Kidney (tissue), 14 donors: ENCODE measurements around the gene PBX4. TPM values are rescaled to one million over a fixed set of nuclear protein-coding genes. Genes with fewer than 3 reads are reported as not detected.
A peak's percentile ranks its signal among the peaks of the same experiment; 100 is the strongest.

Source experiments
- DNase-seq, 5 donors: peaks; one replicate each; pipeline ENCODE4 v3.0.0-alpha.2; 2013 to 2020
- FAIRE-seq: peaks from 2 replicates; lab custom pipeline; 2012; peaks lifted over from hg19 to GRCh38; lab: Jason Lieb, UNC
- H3K27ac ChIP-seq, 2 donors: one replicate each; pipeline ENCODE4 v1.7.0; 2013; ENCODE audit warnings: low read depth in 2 of 2, low read length in 2 of 2, inconsistent platforms in 1 of 2
- H3K27me3 ChIP-seq: one replicate; pipeline ENCODE4 v1.7.1; 2013; ENCODE audit warnings: low read length, inconsistent platforms; ENCODE audit not compliant: control insufficient read depth, insufficient read depth
- H3K36me3 ChIP-seq, 3 donors: one replicate each; pipeline versions ENCODE4 v1.7.0 to v1.7.1; 2013; ENCODE audit warnings: low read length in 3 of 3, control low read depth in 1 of 3, inconsistent platforms in 1 of 3; ENCODE audit not compliant: insufficient read depth in 3 of 3, control insufficient read depth in 2 of 3
- H3K4me1 ChIP-seq, 3 donors: one replicate each; pipeline versions ENCODE4 v1.7.0 to v1.7.1; 2013; ENCODE audit warnings: low read length in 3 of 3, inconsistent platforms in 1 of 3, low read depth in 1 of 3; ENCODE audit not compliant: control insufficient read depth in 2 of 3, insufficient read depth in 2 of 3
- H3K4me3 ChIP-seq, 3 donors: one replicate each; pipeline versions ENCODE4 v1.7.0 to v1.8.1; 2013; ENCODE audit warnings: low read length in 3 of 3, control low read depth in 1 of 3, inconsistent platforms in 1 of 3
- H3K9ac ChIP-seq, 3 donors: one replicate each; pipeline versions ENCODE4 v1.7.0 to v1.7.1; 2013; ENCODE audit warnings: low read length in 3 of 3, control low read depth in 1 of 3, inconsistent platforms in 1 of 3
- H3K9me3 ChIP-seq, 3 donors: one replicate each; pipeline versions ENCODE4 v1.7.0 to v1.7.1; 2013; ENCODE audit warnings: low read length in 3 of 3, control low read depth in 1 of 3, inconsistent platforms in 1 of 3; ENCODE audit not compliant: control insufficient read depth in 2 of 3, insufficient read depth in 1 of 3
- intact Hi-C: fragments of 100-400 bp; cut with DNase I; formaldehyde crosslinking; loops from one replicate; pipeline ENCODE4 v1.11.1; 2022
- polyA plus RNA-seq: library from polyadenylated mRNA; stranded (reverse); fragments of 350-450 nt; fragmentation: Illumina TruSeq; extraction: RNeasy Lipid Tissue Mini Kit (QIAGEN cat#74804); gene quantifications from one replicate; pipeline ENCODE4 v1.2.3, GENCODE V29; 2014; ENCODE audit warnings: low read depth, low replicate concordance; ENCODE audit not compliant: insufficient read depth
- total RNA-seq: library from RNA; stranded (reverse); fragmentation: NEBNext Ultra II Directional; extraction: Animal tissue kit (Norgen Biotek cat#: 25700); gene quantifications from one replicate; pipeline ENCODE4 v1.2.1, GENCODE V29; 2021
- TF ChIP-seq, protein P1 (sequence below): IDR thresholded peaks from 3 replicates; pipeline ENCODE4 v1.5.1; 2012; ENCODE audit warnings: mild to moderate bottlenecking, moderate library complexity, borderline replicate concordance; ENCODE audit not compliant: insufficient read depth; ENCODE audit errors: extremely low read depth
- donor health status: control.
- donor health status: control.
- donor health status: control.
- donor health status: control.
- donor health status: control.
- donor health status: DM: yes; HTN: yes; CAD: no.
- donor health status: Normal renal cell carcinoma (clear cell type).

Gene PBX4
- total and polyA plus RNA-seq, 2 donors from 2014 or later, result 3.9 to 5.7 TPM

DNA sequence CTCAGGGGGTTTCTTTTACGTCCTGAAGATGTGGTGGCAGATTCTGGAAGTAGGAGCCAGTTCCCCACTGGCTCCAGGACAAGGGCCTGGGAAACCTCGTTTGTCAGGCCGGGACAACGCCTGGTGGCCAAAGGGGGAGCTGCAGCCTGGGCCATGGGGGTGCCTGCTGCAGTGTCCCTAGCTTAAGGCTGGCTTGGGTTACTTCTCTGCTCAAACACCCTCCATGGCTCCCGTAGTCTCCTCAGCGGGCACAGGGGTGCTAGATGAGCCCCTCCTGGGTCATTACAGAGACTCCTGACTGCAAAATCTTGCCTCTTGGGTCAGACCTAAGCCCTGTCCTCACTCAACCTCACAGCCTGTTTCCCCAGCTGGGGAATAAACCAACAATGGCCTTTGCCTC is 65.7 kb downstream of the PBX4 start:
- Histone ChIP-seq H3K4me1 (no peaks in the 10 kb centered on the region), H3K4me3 (no peak overlapping the region), H3K27ac (no peak overlapping the region), H3K9me3 (no peaks in the 10 kb centered on the region), H3K9ac (no peak overlapping the region), H3K36me3 (no peaks in the 10 kb centered on the region), H3K27me3 (no peaks in the 10 kb centered on the region)
- TF ChIP-seq, protein P1, sequence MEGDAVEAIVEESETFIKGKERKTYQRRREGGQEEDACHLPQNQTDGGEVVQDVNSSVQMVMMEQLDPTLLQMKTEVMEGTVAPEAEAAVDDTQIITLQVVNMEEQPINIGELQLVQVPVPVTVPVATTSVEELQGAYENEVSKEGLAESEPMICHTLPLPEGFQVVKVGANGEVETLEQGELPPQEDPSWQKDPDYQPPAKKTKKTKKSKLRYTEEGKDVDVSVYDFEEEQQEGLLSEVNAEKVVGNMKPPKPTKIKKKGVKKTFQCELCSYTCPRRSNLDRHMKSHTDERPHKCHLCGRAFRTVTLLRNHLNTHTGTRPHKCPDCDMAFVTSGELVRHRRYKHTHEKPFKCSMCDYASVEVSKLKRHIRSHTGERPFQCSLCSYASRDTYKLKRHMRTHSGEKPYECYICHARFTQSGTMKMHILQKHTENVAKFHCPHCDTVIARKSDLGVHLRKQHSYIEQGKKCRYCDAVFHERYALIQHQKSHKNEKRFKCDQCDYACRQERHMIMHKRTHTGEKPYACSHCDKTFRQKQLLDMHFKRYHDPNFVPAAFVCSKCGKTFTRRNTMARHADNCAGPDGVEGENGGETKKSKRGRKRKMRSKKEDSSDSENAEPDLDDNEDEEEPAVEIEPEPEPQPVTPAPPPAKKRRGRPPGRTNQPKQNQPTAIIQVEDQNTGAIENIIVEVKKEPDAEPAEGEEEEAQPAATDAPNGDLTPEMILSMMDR, result no peak
- FAIRE-seq, result no peak
- intact Hi-C loops, result no loop called here
- peak in 1 of 5 donors; percentile 39 for DNase-seq

DNA sequence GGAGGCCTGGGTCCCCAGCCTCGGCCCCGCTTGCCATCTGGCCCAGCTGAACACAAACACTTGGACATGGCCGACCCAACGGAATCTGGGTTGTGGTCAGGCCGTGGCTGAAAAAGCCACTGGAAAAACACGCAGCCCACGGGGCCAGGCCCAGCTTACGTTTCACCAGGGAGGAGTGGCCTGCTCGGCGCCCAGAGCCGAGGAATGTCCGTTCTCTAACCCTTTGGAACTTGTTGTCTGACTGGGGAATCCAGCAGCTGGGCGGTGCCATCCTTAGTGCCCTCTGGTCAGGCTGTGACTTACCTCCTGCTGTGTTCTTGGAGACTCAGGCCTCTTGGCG is 66.7 kb downstream of the PBX4 start:
- Histone ChIP-seq H3K9me3 (no peaks in the 10 kb centered on the region), H3K27me3 (no peaks in the 10 kb centered on the region), H3K27ac (no peak overlapping the region), H3K4me1 (no peaks in the 10 kb centered on the region), H3K9ac (no peak overlapping the region), H3K4me3 (no peak overlapping the region), H3K36me3 (no peaks in the 10 kb centered on the region)
- TF ChIP-seq, protein P1, result no peak
- DNase-seq (peak in 2 of 5 donors; percentile 37 to 66), FAIRE-seq (no peak)
- intact Hi-C loops, result no loop called here

DNA sequence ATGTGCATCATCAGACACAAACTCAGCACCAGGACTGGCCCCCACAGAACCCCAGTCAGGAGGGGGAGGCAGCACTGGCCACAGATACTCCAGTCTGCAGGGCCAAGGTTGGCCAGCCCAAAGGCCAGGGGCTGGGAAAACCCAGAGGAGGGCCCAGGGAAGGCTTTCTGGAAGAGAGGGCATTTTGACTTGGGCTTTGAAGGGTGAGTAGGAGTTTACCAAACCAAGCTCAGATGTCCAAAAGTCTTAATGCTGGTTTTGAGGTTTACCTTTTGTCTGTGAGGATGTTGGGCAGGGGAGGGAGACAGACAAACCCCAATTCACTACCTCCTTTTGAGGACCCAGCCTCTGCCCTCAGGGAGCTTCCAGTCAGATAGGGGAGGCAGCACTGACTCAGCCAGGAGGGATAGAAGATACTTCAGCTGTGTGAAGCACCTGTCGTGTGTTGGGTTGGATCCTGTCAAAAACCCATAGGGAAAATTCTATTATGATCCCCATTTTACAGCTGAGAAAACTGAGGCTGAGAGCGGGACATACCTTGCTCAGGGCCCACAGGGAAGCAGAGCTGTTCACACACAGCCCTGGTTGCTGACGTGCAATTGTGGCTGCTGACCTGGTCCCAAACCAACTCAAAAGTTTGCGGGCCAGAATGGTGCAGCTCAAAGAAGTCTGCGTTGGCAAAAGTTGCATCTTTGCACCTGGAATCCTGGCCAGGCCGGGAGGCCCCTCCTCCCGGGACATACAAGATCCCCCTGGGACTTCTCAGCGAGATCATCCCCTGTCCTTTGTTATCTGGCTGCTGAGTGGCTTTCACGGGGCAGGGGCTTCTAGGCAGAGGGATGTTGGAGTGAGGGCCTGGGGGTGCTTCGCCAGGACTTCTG is 67.3 kb downstream of the PBX4 start:
- Histone ChIP-seq H3K27ac (no peak overlapping the region), H3K9ac (no peak overlapping the region), H3K36me3 (no peaks in the 10 kb centered on the region), H3K4me3 (no peak overlapping the region), H3K9me3 (no peaks in the 10 kb centered on the region), H3K4me1 (no peaks in the 10 kb centered on the region), H3K27me3 (no peaks in the 10 kb centered on the region)
- FAIRE-seq (no peak), DNase-seq (no peak)
- TF ChIP-seq, protein P1, result no peak
- intact Hi-C loops, result no loop called here

DNA sequence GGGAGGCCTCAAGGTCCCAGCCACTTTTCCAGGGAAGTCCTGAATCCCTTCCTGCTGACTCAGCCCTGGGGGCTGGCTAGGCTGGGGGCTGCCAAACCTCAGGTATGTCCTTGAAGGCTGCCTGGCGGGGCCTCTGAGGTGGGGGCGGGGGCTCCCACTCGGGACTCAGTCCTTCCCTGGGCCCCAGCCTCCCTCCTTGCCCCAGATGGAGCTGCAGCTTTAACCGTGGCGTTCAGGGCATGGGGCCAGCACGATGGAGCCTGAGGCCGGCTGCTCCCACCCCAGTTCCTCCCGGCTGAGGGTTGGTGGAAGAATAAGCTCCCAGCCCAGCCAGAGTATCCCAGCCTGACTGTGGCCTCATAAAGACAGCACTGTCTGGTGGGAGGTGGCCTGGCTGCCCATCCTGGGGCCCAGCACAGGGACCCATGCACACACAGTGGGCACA is 68.0 kb downstream of the PBX4 start:
- H3K36me3 ChIP-seq, result no peaks in the 10 kb centered on the region
- H3K27me3 ChIP-seq, result no peaks in the 10 kb centered on the region
- FAIRE-seq, result no peak
- no peak overlapping the region for H3K9ac ChIP-seq
- DNase-seq, result no peak
- no peak overlapping the region for H3K27ac ChIP-seq
- H3K9me3 ChIP-seq, result no peaks in the 10 kb centered on the region
- TF ChIP-seq, protein P1, result no peak
- no peak overlapping the region for H3K4me3 ChIP-seq
- intact Hi-C loops, result no loop called here
- H3K4me1 ChIP-seq, result no peaks in the 10 kb centered on the region
